ENCODE results near the gene RAP1GAP2. TPM values are rescaled to one million over a fixed set of nuclear protein-coding genes. Genes with fewer than 3 reads are reported as not detected.
"Not testable (repeated sequence)": the region's sequence is repeated elsewhere in the genome, so short reads cannot be mapped to it uniquely, and the experiment has no call there.

Gene RAP1GAP2
- total RNA-seq, 1 donor from 2014 or later: 30.4 TPM

DNA sequence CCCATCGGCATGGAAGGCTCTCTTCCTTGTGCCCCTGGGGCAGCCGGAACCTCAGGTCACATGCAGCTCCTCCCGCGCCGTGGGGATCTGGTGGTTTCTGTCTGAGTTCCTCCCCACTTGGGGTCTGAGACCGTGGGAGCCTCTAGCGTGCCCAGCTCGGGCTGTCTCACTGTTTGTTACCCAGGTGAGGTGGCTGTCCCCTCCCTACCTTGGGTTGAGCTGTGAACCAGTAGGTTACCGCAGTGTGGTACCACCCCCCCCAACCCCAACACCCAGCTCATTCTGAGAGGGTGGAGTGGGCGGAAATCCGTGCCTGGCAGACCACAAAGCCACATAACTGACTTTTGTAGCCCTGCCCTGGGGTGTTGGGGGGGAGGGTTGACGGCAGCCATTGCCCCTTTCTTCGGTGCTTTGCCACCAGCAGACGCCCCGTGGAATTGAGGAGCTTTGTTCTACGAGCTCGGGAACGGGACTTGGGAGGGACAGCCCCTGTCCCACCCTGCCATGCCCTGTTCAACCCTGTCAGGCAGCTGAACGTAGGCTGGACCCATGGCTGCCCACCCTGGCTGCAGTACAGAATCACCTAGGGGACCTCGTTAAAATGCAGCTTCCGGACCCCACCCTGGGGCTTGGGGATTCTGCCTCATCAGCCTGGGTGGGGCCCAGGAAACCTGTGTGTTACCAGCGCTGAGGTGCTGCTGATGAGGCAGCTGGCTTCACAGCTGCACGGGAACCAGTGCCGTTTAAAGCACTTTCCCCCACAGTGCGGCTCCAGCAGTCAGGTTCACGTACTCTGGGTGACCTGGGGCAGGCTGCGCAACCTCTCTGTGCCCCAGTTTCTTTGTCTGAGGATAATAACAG, 18.5 kb downstream of the RAP1GAP2 start:
- H3K4me3 ChIP-seq (ENCODE audit: low read depth, low read length): no peak overlapping the region
- no peak for DNase-seq (ENCODE audit: low read depth)
- TF ChIP-seq, protein P1, sequence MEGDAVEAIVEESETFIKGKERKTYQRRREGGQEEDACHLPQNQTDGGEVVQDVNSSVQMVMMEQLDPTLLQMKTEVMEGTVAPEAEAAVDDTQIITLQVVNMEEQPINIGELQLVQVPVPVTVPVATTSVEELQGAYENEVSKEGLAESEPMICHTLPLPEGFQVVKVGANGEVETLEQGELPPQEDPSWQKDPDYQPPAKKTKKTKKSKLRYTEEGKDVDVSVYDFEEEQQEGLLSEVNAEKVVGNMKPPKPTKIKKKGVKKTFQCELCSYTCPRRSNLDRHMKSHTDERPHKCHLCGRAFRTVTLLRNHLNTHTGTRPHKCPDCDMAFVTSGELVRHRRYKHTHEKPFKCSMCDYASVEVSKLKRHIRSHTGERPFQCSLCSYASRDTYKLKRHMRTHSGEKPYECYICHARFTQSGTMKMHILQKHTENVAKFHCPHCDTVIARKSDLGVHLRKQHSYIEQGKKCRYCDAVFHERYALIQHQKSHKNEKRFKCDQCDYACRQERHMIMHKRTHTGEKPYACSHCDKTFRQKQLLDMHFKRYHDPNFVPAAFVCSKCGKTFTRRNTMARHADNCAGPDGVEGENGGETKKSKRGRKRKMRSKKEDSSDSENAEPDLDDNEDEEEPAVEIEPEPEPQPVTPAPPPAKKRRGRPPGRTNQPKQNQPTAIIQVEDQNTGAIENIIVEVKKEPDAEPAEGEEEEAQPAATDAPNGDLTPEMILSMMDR (conservative IDR thresholded peaks at IDR 0.05; ENCODE audit: low read depth, low read length): no peak

DNA sequence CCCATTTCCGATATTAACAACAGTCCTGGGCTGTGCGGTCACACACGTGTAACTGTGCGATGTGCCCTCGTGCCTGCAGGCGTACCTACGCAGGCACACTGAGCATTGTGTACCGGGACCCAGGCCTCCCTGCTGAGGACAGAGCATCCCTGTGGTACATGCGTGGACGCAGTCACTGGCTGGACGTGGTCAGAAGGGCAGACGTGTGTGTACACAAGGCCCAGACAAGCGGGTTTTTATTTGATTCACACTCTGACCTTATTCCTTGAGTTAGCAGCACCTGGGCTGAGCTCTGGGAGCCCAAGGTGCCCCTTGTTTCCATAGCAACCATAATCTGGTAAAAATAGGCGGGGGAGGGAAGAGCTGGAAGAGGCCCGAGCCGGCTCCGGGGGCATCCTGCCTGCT, 19.5 kb downstream of the RAP1GAP2 start:
- DNase-seq (ENCODE audit: low read depth): no peak
- TF ChIP-seq, protein P1 (conservative IDR thresholded peaks at IDR 0.05; ENCODE audit: low read depth, low read length): no peak

DNA sequence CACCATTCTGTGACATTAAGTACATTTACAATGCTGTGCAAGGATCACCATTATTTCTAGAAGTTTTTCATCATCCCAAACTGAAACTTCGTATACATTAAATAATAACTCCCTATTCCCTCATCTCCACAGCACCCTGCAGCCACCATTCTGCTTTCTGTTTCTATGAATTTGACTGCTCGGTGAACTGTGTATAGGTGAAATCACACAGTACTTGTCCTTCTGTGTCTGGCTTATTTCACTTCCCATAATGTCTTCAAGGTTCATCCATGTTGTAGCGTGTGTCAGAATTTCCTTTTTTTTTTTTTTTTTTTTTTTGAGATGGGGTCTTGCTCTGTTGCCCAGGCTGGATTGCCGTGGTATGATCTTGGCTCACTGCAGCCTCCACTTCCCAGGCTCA, 20.4 kb downstream of the RAP1GAP2 start:
- TF ChIP-seq, protein P1 (conservative IDR thresholded peaks at IDR 0.05; ENCODE audit: low read depth, low read length): no peak
- no peak overlapping the region for H3K4me3 ChIP-seq (ENCODE audit: low read depth, low read length)
- DNase-seq (ENCODE audit: low read depth): no peak

More for the DNA sequence above, 19.5 kb downstream of the RAP1GAP2 start:
- no peak overlapping the region for H3K4me3 ChIP-seq (ENCODE audit: low read depth, low read length)

DNA sequence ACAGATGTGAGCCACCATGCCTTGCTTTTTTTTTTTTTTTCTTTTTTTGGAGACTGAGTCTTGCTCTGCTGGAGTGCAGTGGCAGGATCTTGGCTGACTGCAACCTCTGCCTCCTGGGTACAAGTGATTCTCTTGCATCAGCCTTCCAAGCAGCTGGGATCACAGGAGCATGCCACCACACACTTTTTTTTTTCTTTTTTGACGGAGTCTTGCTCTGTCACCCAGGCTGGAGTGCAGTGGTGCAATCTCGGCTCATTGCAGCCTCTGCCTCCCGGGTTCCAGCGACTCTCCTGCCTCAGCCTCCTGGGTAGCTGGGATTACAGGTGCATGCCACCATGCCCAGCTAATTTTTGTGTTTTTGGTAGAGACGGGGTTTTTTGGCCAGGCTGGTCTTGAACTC, 23.1 kb downstream of the RAP1GAP2 start:
- not testable (repeated sequence) for DNase-seq (ENCODE audit: low read depth); H3K4me3 ChIP-seq (ENCODE audit: low read depth, low read length)

DNA sequence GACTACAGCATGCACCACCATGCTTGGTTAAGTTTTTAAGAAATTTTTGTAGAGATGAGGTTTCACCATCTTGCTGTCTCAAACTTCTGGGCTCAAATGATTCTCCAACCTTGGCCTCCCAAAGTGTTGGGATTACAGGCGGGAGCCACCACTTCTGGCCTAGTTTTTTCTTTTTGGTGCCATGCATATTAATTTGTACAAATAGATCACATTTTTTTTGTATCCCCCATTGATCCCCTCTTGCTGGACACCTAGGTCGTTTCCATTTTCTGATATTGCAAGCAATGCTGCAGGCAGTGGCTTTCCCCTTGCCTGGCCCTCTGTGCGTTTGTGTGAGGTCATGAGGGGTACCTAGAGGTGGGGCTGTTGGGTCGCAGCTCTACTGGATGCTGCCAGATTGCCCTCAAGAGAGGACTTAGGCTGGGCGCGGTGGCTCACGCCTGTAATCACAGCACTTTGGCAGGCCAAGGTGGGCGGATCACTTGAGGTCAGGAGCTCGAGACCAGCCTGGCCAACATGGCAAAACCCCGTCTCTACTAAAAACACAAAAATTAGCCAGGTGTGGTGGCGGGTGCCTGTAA, 23.8 kb downstream of the RAP1GAP2 start:
- H3K4me3 ChIP-seq (ENCODE audit: low read depth, low read length): no peak overlapping the region
- no peak for DNase-seq (ENCODE audit: low read depth)
- TF ChIP-seq, protein P1 (conservative IDR thresholded peaks at IDR 0.05; ENCODE audit: low read depth, low read length): no peak

DNA sequence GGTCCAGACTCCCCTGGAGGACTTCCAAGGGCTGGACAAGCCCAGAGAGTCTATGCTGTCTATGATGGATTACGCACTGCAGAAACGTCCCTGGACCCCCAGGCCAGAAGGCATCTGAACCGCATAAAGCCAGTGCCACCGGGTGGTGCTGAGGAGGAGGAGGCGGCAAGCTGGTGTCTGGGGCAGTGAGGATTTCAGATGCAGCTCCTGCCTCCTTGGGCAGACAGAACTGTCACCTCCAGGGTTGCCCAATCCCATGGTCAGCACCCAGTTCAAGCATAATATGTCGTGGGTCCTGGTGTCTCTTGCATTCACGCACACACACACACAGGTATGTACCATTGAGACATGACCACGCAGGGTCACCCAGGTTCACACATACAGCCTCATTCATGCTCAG, 25.6 kb downstream of the RAP1GAP2 start:
- TF ChIP-seq, protein P1 (conservative IDR thresholded peaks at IDR 0.05; ENCODE audit: low read depth, low read length): no peak
- no peak for DNase-seq (ENCODE audit: low read depth)
- H3K4me3 ChIP-seq (ENCODE audit: low read depth, low read length): no peak overlapping the region

DNA sequence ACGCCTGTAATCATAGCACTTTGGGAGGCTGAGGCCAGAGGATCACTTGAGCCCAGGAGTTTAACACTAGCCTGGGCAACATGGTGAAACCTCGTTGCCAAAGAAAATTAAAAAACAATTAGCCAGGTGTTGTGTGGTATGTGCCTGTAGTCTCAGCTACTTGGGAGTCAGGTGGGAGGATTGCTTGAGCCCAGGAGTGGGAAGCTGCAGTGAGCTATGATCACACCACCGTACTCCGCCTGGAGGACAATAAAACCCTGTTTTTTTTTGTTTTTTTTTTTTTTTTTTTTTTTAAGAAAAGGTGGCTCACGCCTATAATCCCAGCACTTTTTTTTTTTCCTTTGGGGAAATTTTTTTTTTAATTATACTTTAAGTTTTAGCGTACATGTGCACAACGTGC, 26.1 kb downstream of the RAP1GAP2 start:
- DNase-seq (ENCODE audit: low read depth): no peak
- H3K4me3 ChIP-seq (ENCODE audit: low read depth, low read length): no peak overlapping the region
- TF ChIP-seq, protein P1 (conservative IDR thresholded peaks at IDR 0.05; ENCODE audit: low read depth, low read length): no peak
